GM12872 (cell line): ENCODE data around the gene GATA5.

Source experiments
- CTCF ChIP-seq: IDR thresholded peaks from 3 replicates; pipeline ENCODE4 v1.5.1; 2011; ENCODE audit warnings: low read depth, mild to moderate bottlenecking, low read length, moderate library complexity; ENCODE audit not compliant: insufficient read depth

The GATA5 gene

GRCh38 chr20:62418709-62419487 lies 56.9 kb downstream of the GATA5 start:
- TF ChIP-seq CTCF: no peak

- no peak for TF ChIP-seq CTCF
Measured at GRCh38 chr20:62417981-62418708, 57.6 kb downstream of the GATA5 start.

GRCh38 chr20:62416651-62417637 lies 58.9 kb downstream of the GATA5 start:
- TF ChIP-seq CTCF: no peak

- TF ChIP-seq CTCF: no peak
Measured at GRCh38 chr20:62415354-62416111, 60.3 kb downstream of the GATA5 start.

- TF ChIP-seq CTCF: peak; percentile 21; the same call in 1 of the 3 replicates
Measured at GRCh38 chr20:62413896-62414481, 61.8 kb downstream of the GATA5 start.
